Fibroblast of mammary gland (primary cell): ENCODE measurements around the gene TOMM22.

Experiments
- DNase-seq: peaks from one replicate; pipeline ENCODE4 v3.0.0-alpha.2; 2010; ENCODE audit warnings: low read depth
- H3K4me3 ChIP-seq: 2 replicates; pipeline ENCODE4 v1.5.1; 2011; ENCODE audit warnings: low read depth, mild to moderate bottlenecking, low read length, moderate library complexity; ENCODE audit not compliant: control insufficient read depth
- TF ChIP-seq, protein P1 (sequence below): conservative IDR thresholded peaks from 2 replicates; pipeline ENCODE4 v1.5.1; 2011; ENCODE audit warnings: low read depth, low read length, inconsistent platforms; ENCODE audit not compliant: control insufficient read depth, insufficient read depth

Gene TOMM22

DNA sequence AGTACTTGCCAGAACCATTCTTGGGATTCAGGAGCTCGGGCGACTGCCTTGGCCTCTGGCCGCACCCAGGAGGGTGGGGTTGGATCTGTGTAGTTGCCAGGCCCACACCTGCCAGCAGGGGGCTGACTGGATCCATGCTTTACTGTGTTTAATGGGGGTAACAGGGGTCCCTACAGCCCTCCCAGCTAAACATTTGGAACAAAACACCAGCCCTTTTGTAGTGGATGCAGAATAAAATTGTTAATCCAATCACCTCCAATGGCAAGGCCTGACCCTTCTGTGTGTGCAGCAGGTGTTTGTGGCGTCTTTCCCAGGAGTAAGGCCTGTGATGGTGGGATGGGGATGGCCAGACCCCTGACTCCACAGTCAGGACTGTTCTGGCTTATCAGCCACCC, 51.6 kb downstream of the TOMM22 start:
- TF ChIP-seq, protein P1, sequence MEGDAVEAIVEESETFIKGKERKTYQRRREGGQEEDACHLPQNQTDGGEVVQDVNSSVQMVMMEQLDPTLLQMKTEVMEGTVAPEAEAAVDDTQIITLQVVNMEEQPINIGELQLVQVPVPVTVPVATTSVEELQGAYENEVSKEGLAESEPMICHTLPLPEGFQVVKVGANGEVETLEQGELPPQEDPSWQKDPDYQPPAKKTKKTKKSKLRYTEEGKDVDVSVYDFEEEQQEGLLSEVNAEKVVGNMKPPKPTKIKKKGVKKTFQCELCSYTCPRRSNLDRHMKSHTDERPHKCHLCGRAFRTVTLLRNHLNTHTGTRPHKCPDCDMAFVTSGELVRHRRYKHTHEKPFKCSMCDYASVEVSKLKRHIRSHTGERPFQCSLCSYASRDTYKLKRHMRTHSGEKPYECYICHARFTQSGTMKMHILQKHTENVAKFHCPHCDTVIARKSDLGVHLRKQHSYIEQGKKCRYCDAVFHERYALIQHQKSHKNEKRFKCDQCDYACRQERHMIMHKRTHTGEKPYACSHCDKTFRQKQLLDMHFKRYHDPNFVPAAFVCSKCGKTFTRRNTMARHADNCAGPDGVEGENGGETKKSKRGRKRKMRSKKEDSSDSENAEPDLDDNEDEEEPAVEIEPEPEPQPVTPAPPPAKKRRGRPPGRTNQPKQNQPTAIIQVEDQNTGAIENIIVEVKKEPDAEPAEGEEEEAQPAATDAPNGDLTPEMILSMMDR, result peak; percentile 62
- no peak overlapping the region for H3K4me3 ChIP-seq
- DNase-seq, result peak; percentile 32

DNA sequence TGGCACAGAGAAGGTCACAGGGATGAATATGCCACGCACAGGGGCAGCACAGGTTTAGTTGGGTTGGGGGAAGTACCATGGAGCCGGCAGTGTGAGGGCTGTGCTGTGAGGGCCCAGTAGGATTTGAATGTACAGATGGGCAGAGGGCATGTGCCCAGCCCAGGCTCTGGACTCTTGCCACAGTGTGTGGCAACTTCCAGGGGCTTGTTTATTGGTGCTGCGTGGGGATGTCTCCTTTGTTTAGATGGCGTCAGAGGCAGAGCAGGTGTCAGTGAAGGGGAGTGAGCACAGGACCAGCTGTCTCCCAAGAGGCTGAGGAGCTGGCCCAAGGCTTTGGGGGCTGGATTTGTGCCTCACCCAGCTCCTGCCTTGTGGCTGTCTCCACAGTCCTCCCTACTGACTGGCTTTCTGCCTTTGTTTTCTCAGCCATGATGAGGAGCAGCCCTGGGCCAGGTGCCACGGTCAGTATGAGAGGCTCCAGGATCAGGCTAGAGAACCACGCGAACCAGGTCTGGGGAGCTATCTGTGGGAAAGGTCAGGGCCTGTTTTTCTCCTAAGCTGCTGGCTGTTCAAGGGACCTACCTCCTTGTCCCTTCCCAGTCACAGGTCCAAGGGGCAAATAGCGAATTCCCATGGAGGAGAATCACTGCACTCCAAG, 52.1 kb downstream of the TOMM22 start:
- no peak overlapping the region for H3K4me3 ChIP-seq
- TF ChIP-seq, protein P1, result no peak
- DNase-seq, result peak; percentile 32

DNA sequence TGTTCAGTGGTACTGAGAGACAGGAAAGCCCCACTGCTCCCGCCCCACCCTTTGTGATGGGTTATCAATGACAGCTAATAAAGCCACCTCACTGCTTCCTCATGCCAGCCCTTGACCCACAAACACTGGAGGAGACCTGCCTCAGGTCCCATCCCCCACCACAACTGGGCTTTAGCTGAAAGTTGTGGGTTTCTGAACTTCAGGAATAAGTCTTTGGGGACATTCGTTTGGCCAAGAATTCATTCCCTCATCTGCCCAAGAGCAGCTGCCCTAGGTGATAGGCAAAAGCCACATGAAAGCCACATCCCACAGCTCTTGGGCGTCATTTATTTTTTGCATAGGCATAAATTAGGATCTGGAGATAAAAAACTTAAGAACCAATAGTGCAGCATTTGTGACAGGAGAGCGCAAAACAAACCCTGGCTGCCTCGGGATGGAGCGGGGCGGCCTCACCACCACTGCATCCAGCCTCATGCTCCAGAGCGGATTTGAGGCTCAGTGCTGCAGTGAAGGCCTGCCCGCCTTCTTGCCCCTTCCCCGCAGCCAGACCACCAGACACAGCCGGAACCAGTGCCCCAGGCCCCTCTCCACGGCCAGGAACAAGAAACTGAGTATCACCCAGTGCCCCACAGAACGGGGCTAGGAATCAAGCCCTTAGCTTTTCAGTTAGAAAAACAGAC, 52.8 kb downstream of the TOMM22 start:
- TF ChIP-seq, protein P1, result no peak
- no peak overlapping the region for H3K4me3 ChIP-seq
- no peak for DNase-seq
